ENCODE data around the gene ILKAP.

- TF ChIP-seq CTCF (IDR thresholded peaks at IDR 0.05) = no peak
- no peak for TF ChIP-seq EP300 (IDR thresholded peaks at IDR 0.05)
- no peak for TF ChIP-seq POLR2A (IDR thresholded peaks at IDR 0.05; ENCODE audit: low read depth)
Measured at GRCh38 chr2:238174701-238175100, 28.8 kb downstream of the ILKAP start.

Measured in esophagus muscularis mucosa (tissue), 4 donors.